IMR-90 (cell line): ENCODE results near the gene FANK1. TPM values are rescaled to one million over a fixed set of nuclear protein-coding genes. Genes with fewer than 3 reads are reported as not detected.

Experiments used
- ATAC-seq: fragments of 200-7000 bp; cut with Tn5 transposase; 2 replicates; pipeline ENCODE4 v1.9.1; 2020; ENCODE audit warnings: low read depth, mild to moderate bottlenecking, moderate library complexity
- BruUV-seq: library from RNA; stranded (reverse); fragments of 400-500 nt; replicated peaks from 2 replicates; lab custom pipeline; 2021; lab: Mats Ljungman, UMichigan
- CTCF ChIA-PET: fragments of 300-600 bp; formaldehyde crosslinking; extraction: SDS; loops from one replicate; lab custom pipeline; 2021; ENCODE audit warnings: antibody characterized with exemption; lab: Yijun Ruan, JAX
- POLR2A ChIA-PET: fragments of 300-600 bp; sonication (Branson Sonifier 250); formaldehyde crosslinking; loops from one replicate; lab custom pipeline; 2022; ENCODE audit warnings: antibody characterized with exemption; ENCODE audit not compliant: unreplicated experiment; lab: Charles Lee
- DNase-seq: peaks from one replicate; pipeline ENCODE4 v3.0.0; 2013
- H2AFZ ChIP-seq: replicated peaks from 2 replicates; pipeline ENCODE3; 2013; ENCODE audit warnings: low read length, mild to moderate bottlenecking; ENCODE audit not compliant: poor library complexity
- H2AK5ac ChIP-seq: 2 replicates; pipeline ENCODE4 v1.6.1; 2013; ENCODE audit warnings: low read depth, low read length, inconsistent platforms
- H2AK9ac ChIP-seq: replicated peaks from 2 replicates; pipeline ENCODE3; 2013; ENCODE audit warnings: mild to moderate bottlenecking, low read depth, low read length, moderate library complexity; ENCODE audit not compliant: poor library complexity
- H2BK120ac ChIP-seq: 2 replicates; pipeline ENCODE4 v1.6.1; 2013; ENCODE audit warnings: low read depth, low read length, inconsistent platforms
- H2BK15ac ChIP-seq: 3 replicates; pipeline ENCODE4 v1.6.1; 2013; ENCODE audit warnings: low read depth, low read length, inconsistent platforms
- H2BK20ac ChIP-seq: 2 replicates; pipeline ENCODE4 v1.6.1; 2013; ENCODE audit warnings: low read depth, mild to moderate bottlenecking, inconsistent platforms, low read length, moderate library complexity
- H2BK5ac ChIP-seq: 2 replicates; pipeline ENCODE4 v1.6.1; 2013; ENCODE audit warnings: mild to moderate bottlenecking, low read depth, low read length, inconsistent platforms; ENCODE audit not compliant: poor library complexity, severe bottlenecking
- H3K14ac ChIP-seq: replicated peaks from 2 replicates; pipeline ENCODE4 v1.6.1; 2013; ENCODE audit warnings: low read depth, low read length, inconsistent platforms
- H3K18ac ChIP-seq: 2 replicates; pipeline ENCODE4 v1.6.1; 2013; ENCODE audit warnings: low read depth, low read length, control low read depth
- H3K23ac ChIP-seq: 2 replicates; pipeline ENCODE4 v1.6.1; 2013; ENCODE audit warnings: low read depth, low read length, inconsistent platforms
- H3K27ac ChIP-seq: 2 replicates; pipeline ENCODE4 v1.5.1; 2013; ENCODE audit warnings: mild to moderate bottlenecking, control low read depth, low read length; ENCODE audit not compliant: insufficient read depth
- H3K27me3 ChIP-seq: 2 replicates; pipeline ENCODE4 v1.6.1; 2013; ENCODE audit warnings: low read length; ENCODE audit not compliant: control insufficient read depth, insufficient read depth
- H3K36me3 ChIP-seq: 2 replicates; pipeline ENCODE4 v1.6.1; 2013; ENCODE audit warnings: low read length, mixed read lengths; ENCODE audit not compliant: control insufficient read depth, insufficient read depth
- H3K4ac ChIP-seq: 2 replicates; pipeline ENCODE4 v1.6.1; 2013; ENCODE audit warnings: low read depth, low read length, inconsistent platforms
- H3K4me1 ChIP-seq: 2 replicates; pipeline ENCODE4 v1.6.1; 2013; ENCODE audit warnings: low read length, mixed read lengths; ENCODE audit not compliant: control insufficient read depth, insufficient read depth
- H3K4me2 ChIP-seq: 2 replicates; pipeline ENCODE4 v1.6.1; 2013; ENCODE audit warnings: low read depth, mild to moderate bottlenecking, control low read depth, low read length, moderate library complexity
- H3K4me3 ChIP-seq: 2 replicates; pipeline ENCODE4 v1.5.1; 2013; ENCODE audit warnings: low read depth, mild to moderate bottlenecking, control low read depth, low read length, moderate library complexity; ENCODE audit not compliant: insufficient read depth
- H3K56ac ChIP-seq: 2 replicates; pipeline ENCODE4 v1.6.1; 2013; ENCODE audit warnings: low read length, inconsistent platforms; ENCODE audit not compliant: insufficient read depth; ENCODE audit errors: extremely low read depth
- H3K79me1 ChIP-seq, 2 experiments: 2 replicates each; pipeline ENCODE4 v1.6.1; 2013; ENCODE audit warnings: low read length in 2 of 2, inconsistent platforms in 1 of 2, low read depth in 1 of 2
- H3K9ac ChIP-seq: 2 replicates; pipeline ENCODE4 v1.6.1; 2013; ENCODE audit warnings: low read depth, low read length, control low read depth
- H3K9me1 ChIP-seq: 2 replicates; pipeline ENCODE4 v1.6.1; 2013; ENCODE audit warnings: low read length, inconsistent platforms; ENCODE audit not compliant: insufficient read depth
- H3K9me3 ChIP-seq: 2 replicates; pipeline ENCODE4 v1.6.1; 2013; ENCODE audit warnings: low read length; ENCODE audit not compliant: control insufficient read depth, insufficient read depth
- H4K20me1 ChIP-seq: 2 replicates; pipeline ENCODE4 v1.6.1; 2013; ENCODE audit warnings: low read length, inconsistent platforms; ENCODE audit not compliant: insufficient read depth
- H4K5ac ChIP-seq: 2 replicates; pipeline ENCODE4 v1.6.1; 2013; ENCODE audit warnings: mild to moderate bottlenecking, low read depth, low read length, control low read depth
- H4K8ac ChIP-seq, 2 experiments: 2 replicates each; pipeline ENCODE4 v1.6.1; 2013; ENCODE audit warnings: low read depth in 2 of 2, low read length in 2 of 2, control low read depth in 1 of 2, inconsistent platforms in 1 of 2
- H4K91ac ChIP-seq: 2 replicates; pipeline ENCODE4 v1.6.1; 2013; ENCODE audit warnings: low read depth, low read length, inconsistent platforms; ENCODE audit not compliant: insufficient read depth
- CTCF ChIP-seq: conservative IDR thresholded peaks from 2 replicates; pipeline ENCODE4 v1.5.1; 2012; ENCODE audit warnings: mild to moderate bottlenecking, low read depth, low read length, improper control_type of control experiment
- RAD21 ChIP-seq: IDR thresholded peaks from 2 replicates; pipeline ENCODE4 v1.6.1; 2012; ENCODE audit warnings: low read length, improper control_type of control experiment
- WGBS, 2 experiments: methylation state at CpG; one replicate each; pipeline versions ENCODE4 v1.1.5 to v1.1.7; 2013; ENCODE audit warnings: missing lambda C conversion rate in 2 of 2; ENCODE audit not compliant: insufficient read length in 1 of 2; ENCODE audit errors: extremely low coverage in 2 of 2; 5-methylcytosine and 5-hydroxymethylcytosine counted together
- dilution Hi-C: fragments of 300-500 bp; cut with HindIII; formaldehyde crosslinking; loops from one replicate; pipeline ENCODE4 v1.14.3; 2018; ENCODE audit warnings: low sequenced_read_pairs; ENCODE audit not compliant: unreplicated experiment
- in situ Hi-C: fragments of 300-500 bp; cut with MboI; formaldehyde crosslinking; loops from 3 replicates; pipeline ENCODE4 v1.14.3; 2019; ENCODE audit warnings: low sequenced_read_pairs, inconsistent platforms, mixed read lengths
- intact Hi-C: fragments of 100-400 bp; cut with micrococcal nuclease; formaldehyde crosslinking; loops from 2 replicates; pipeline ENCODE4 v1.10.0; 2022
- polyA plus RNA-seq, 3 experiments: library from polyadenylated mRNA; depleted of rRNA; stranded (reverse); fragments of >200 nt; gene quantifications; 2 replicates each; pipeline ENCODE4 v1.2.3, GENCODE V29; 2012; ENCODE audit warnings: low replicate concordance in 1 of 3
- total RNA-seq: library from RNA; depleted of rRNA; stranded (reverse); fragments of >200 nt; gene quantifications from 2 replicates; pipeline ENCODE4 v1.2.3, GENCODE V29; 2012

Gene FANK1
- total and polyA plus RNA-seq, 2 of the 4 experiments (the other 2 are of a cell fraction), result 0.90 to 2.2 TPM

GRCh38 chr10:125880719-125881118 is 15.6 kb upstream of the FANK1 start:
- intact Hi-C loops (no loop called here), dilution Hi-C loops (no loop called here), in situ Hi-C loops (no loop called here)
- no peaks in the 10 kb centered on the region for H3K27me3 ChIP-seq
- peak overlapping the region; percentile 83; the same call in 1 of the 2 replicates for H3K18ac ChIP-seq
- H2AFZ ChIP-seq, result no peak overlapping the region
- H2AK9ac ChIP-seq, result no peak overlapping the region
- peaks cover 10% of the 10 kb centered on the region for H3K4me1 ChIP-seq
- H3K4me2 ChIP-seq, result peak overlapping the region; percentile 46; the same call in 1 of the 2 replicates
- peaks cover 6% of the 10 kb centered on the region for H3K36me3 ChIP-seq
- no peak overlapping the region for H2AK5ac ChIP-seq
- H4K20me1 ChIP-seq, result peaks cover 10% of the 10 kb centered on the region
- H3K4me3 ChIP-seq, result no peak overlapping the region
- H4K8ac ChIP-seq, result 0 out of 4 replicates have a peak overlapping the region, but pooled peaks of 1 of the 2 experiments have one; percentile 19
- H3K23ac ChIP-seq, result 0 out of 2 replicates have a peak overlapping the region, but pooled peaks have one; percentile 38
- peaks cover 7% of the 10 kb centered on the region; the same call in 1 of the 2 replicates for H3K9me1 ChIP-seq
- DNase-seq, result peak; percentile 42
- no peak overlapping the region; the same call in 1 of the 2 replicates for H3K14ac ChIP-seq
- ATAC-seq, result peak; percentile 54
- H3K9ac ChIP-seq, result peak overlapping the region; percentile 24; the same call in 1 of the 2 replicates
- 0 out of 2 replicates have a peak overlapping the region, but pooled peaks have one; percentile 36 for H4K5ac ChIP-seq
- peak overlapping the region; percentile 39; the same call in 1 of the 2 replicates for H4K91ac ChIP-seq
- H3K4ac ChIP-seq, result peak overlapping the region; percentile 37; the same call in 1 of the 2 replicates
- 61% methylated on average over 2 of the region's 6 CpGs; no CpG with 5 or more reads in 1 of the 2 experiments for WGBS, 2 experiments
- no TSS peak for BruUV-seq
- no peak overlapping the region for H2BK5ac ChIP-seq
- peaks cover 16 to 17% of the 10 kb centered on the region in 2 experiments for H3K79me1 ChIP-seq
- H2BK15ac ChIP-seq, result no peak overlapping the region
- no peak overlapping the region; the same call in 1 of the 2 replicates for H2BK120ac ChIP-seq
- no peak overlapping the region for H3K56ac ChIP-seq
- no peak overlapping the region for H2BK20ac ChIP-seq
- peaks cover 4% of the 10 kb centered on the region; the same call in 1 of the 2 replicates for H3K9me3 ChIP-seq
- TF ChIP-seq RAD21, result no peak
- TF ChIP-seq CTCF, result no peak
- ChIA-PET POLR2A (no interaction called here), CTCF (no interaction called here)
- peak overlapping the region; percentile 37; the same call in 1 of the 2 replicates for H3K27ac ChIP-seq
